ENCODE results near the gene ITM2A.

The ITM2A gene

DNA sequence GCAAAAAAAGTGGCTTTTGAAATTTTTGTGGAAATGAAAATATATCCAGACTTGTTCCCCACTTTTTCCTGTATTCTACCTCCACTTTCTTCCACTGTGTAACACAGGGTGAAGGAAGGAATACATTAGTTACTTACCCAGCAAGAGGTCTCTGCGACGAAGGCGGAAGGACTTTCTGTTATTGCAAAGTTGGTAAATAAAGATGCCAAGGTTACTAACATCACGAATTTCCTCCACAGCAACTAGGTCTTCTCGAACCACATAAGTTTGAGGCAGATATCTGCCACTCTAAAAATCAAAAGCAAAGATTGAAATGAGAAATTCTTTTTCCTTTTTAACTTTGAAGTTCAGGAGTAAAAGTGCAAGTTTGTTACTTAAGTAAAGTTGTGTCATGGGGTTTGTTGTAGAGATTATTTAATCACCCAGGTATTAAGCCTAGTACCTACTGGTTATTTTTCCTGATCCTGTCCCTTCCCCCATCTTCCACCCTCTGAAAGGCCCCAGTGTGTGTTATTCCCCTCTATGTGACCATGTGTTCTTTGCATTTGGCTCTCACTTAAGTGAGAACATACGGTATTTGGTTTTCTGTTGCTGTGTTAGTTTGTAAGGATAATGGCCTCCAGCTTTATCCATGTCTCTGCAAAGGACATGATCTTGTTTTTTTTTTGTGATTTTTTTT lies 5.8 kb downstream of the ITM2A start:
- DNase-seq (ENCODE audit: extremely low spot score) = no peak
- TF ChIP-seq ARNT (IDR thresholded peaks at IDR 0.05) (no peak), BHLHE40 (IDR thresholded peaks at IDR 0.05; ENCODE audit: borderline replicate concordance) (no peak), NFRKB (IDR thresholded peaks at IDR 0.05) (no peak), L3MBTL2 (conservative IDR thresholded peaks at IDR 0.05) (no peak)
- ChIA-PET POLR2A (no interaction called here), CTCF (no interaction called here)

DNA sequence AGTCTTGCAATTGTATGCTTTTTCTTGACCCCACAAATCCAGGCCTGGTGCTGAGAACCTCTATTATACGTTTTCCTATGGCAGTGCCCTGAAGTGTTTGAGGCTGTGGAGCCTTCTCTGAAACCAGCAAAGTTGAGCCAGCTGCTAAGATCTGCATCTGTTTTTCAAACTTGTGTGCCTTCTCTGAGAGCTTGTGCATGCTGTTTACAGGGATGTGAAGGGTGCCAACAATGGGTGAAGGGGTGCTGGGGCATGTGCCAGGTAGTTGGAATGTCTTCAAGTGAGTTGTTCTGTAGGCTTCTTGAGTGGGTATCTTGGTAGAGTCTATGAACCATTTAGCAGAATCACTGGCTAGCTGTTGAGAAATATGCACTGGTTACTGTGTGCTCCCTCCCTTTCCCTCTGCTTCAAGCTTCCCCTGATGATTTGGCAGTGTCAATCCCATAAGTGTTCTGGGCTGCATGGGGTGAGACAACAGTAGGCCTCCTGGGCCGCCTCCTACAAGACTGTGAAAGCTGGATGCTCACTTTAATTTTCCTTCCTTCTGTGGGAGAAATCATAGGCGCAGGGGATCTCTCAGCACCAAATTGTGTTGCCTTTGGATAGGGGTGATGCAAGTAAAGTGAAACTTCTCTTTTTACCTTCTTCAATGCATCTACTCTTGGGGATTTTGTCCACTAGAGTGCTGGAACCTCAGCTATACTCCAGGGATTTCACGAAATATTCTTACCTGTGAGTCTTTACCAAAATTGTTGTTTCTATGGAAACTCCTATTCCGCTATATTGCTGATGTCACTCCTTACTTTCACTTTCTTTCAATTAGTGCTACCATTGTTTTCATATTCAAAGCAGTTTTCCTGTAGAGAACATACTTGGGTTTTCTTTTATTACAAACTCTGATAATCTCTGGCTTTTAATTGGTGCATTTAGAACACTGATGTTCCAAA lies 30.0 kb downstream of the ITM2A start:
- DNase-seq (ENCODE audit: extremely low spot score) = no peak
- ChIA-PET POLR2A (no interaction called here), CTCF (no interaction called here)
- TF ChIP-seq FOXA1 (IDR thresholded peaks at IDR 0.05) (no peak), ZNF384 (IDR thresholded peaks at IDR 0.05) (no peak), CTBP1 (IDR thresholded peaks at IDR 0.05; ENCODE audit: borderline replicate concordance) (no peak), L3MBTL2 (conservative IDR thresholded peaks at IDR 0.05) (no peak), SP1 (IDR thresholded peaks at IDR 0.05) (no peak), SUZ12 (IDR thresholded peaks at IDR 0.05) (no peak), HDGF (IDR thresholded peaks at IDR 0.05; ENCODE audit: borderline replicate concordance) (no peak), ELF4 (IDR thresholded peaks at IDR 0.05) (no peak), NFRKB (IDR thresholded peaks at IDR 0.05) (no peak), FOXK2 (IDR thresholded peaks at IDR 0.05) (no peak), FOXM1 (IDR thresholded peaks at IDR 0.05; ENCODE audit: borderline replicate concordance) (no peak), LEF1 (IDR thresholded peaks at IDR 0.05; ENCODE audit: borderline replicate concordance) (no peak), ARNT (IDR thresholded peaks at IDR 0.05) (no peak), BHLHE40 (IDR thresholded peaks at IDR 0.05; ENCODE audit: borderline replicate concordance) (no peak), TARDBP (IDR thresholded peaks at IDR 0.05) (no peak)
- TF ChIP-seq, protein P1, sequence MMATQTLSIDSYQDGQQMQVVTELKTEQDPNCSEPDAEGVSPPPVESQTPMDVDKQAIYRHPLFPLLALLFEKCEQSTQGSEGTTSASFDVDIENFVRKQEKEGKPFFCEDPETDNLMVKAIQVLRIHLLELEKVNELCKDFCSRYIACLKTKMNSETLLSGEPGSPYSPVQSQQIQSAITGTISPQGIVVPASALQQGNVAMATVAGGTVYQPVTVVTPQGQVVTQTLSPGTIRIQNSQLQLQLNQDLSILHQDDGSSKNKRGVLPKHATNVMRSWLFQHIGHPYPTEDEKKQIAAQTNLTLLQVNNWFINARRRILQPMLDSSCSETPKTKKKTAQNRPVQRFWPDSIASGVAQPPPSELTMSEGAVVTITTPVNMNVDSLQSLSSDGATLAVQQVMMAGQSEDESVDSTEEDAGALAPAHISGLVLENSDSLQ (IDR thresholded peaks at IDR 0.05) = no peak

DNA sequence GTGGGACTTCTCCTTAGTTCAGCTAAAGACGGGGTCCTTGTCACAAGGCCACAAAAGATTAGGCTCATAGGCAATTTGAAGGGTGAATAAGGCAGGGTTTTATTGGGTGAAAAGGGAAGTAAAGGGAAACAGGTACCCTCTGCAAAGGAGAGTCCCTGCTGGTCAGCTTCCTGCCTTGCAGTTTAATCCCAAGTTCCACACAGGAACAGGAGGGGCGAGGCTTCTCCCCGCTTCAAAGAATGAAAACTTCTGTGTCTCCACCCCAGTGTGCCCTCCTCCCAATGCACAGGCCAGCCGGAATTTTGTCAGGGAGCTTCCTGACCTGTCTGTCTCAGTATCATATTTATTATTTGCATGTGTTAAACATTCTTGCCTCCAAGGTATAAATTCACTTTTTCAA lies 37.1 kb downstream of the ITM2A start:
- no peak for TF ChIP-seq TARDBP (IDR thresholded peaks at IDR 0.05)
- TF ChIP-seq ELF4 (IDR thresholded peaks at IDR 0.05) = no peak
- no peak for TF ChIP-seq FOXK2 (IDR thresholded peaks at IDR 0.05)
- no peak for TF ChIP-seq FOXM1 (IDR thresholded peaks at IDR 0.05; ENCODE audit: borderline replicate concordance)
- no peak for TF ChIP-seq BHLHE40 (IDR thresholded peaks at IDR 0.05; ENCODE audit: borderline replicate concordance)
- no peak for TF ChIP-seq ZNF384 (IDR thresholded peaks at IDR 0.05)
- no peak for TF ChIP-seq CTBP1 (IDR thresholded peaks at IDR 0.05; ENCODE audit: borderline replicate concordance)
- TF ChIP-seq, protein P1 (IDR thresholded peaks at IDR 0.05) = no peak
- TF ChIP-seq NFRKB (IDR thresholded peaks at IDR 0.05) = no peak
- no peak for TF ChIP-seq SUZ12 (IDR thresholded peaks at IDR 0.05)
- no peak for TF ChIP-seq FOXA1 (IDR thresholded peaks at IDR 0.05)
- TF ChIP-seq LEF1 (IDR thresholded peaks at IDR 0.05; ENCODE audit: borderline replicate concordance) = no peak
- TF ChIP-seq SP1 (IDR thresholded peaks at IDR 0.05) = no peak
- TF ChIP-seq HDGF (IDR thresholded peaks at IDR 0.05; ENCODE audit: borderline replicate concordance) = no peak
- no peak for TF ChIP-seq ARNT (IDR thresholded peaks at IDR 0.05)
- no peak for TF ChIP-seq L3MBTL2 (conservative IDR thresholded peaks at IDR 0.05)
- ChIA-PET CTCF (no interaction called here), POLR2A (no interaction called here)
- no peak for DNase-seq (ENCODE audit: extremely low spot score)

DNA sequence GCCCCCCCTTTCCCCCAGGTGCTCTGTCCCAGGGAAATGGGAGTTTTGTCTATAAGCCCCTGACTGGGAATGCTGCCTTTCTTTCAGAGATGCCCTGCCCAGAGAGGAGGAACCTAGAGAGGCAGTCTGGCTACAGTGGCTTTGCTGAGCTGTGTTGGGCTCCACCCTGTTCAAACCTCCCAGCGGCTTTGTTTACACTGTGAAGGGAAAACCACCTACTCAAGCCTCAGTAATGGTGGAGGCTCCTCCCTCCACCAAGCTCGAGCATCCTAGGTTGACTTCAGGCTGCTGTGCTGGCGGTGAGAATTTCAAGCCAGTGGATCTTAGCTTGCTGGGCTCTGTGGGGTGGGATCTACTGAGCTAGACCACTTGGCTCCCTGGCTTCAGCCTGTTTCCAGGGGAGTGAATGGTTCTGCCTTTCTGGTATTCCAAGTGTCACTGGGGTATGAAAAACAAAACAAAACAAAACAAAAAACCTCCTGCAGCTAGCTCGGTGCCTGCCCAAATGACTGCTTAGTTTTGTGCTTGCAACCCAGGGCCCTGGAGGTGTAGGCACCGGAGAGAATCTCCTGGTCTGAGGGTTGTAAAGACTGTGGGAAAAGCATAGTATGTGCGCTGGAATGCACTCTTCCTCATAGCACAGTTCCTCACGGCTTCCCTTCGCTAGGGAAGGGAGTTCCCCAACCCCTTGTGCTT lies 41.7 kb downstream of the ITM2A start:
- CTCF ChIA-PET = no interaction called here

More for the DNA sequence above, 41.7 kb downstream of the ITM2A start:
- no peak for DNase-seq (ENCODE audit: extremely low spot score)
- POLR2A ChIA-PET = no interaction called here
- TF ChIP-seq TARDBP (IDR thresholded peaks at IDR 0.05) (no peak), FOXA1 (IDR thresholded peaks at IDR 0.05) (no peak), NFRKB (IDR thresholded peaks at IDR 0.05) (no peak), SP1 (IDR thresholded peaks at IDR 0.05) (no peak), L3MBTL2 (conservative IDR thresholded peaks at IDR 0.05) (no peak), CTBP1 (IDR thresholded peaks at IDR 0.05; ENCODE audit: borderline replicate concordance) (no peak), ARNT (IDR thresholded peaks at IDR 0.05) (no peak), ELF4 (IDR thresholded peaks at IDR 0.05) (no peak), ZNF384 (IDR thresholded peaks at IDR 0.05) (no peak), LEF1 (IDR thresholded peaks at IDR 0.05; ENCODE audit: borderline replicate concordance) (no peak), SUZ12 (IDR thresholded peaks at IDR 0.05) (no peak), HDGF (IDR thresholded peaks at IDR 0.05; ENCODE audit: borderline replicate concordance) (no peak), FOXK2 (IDR thresholded peaks at IDR 0.05) (no peak), BHLHE40 (IDR thresholded peaks at IDR 0.05; ENCODE audit: borderline replicate concordance) (no peak), FOXM1 (IDR thresholded peaks at IDR 0.05; ENCODE audit: borderline replicate concordance) (no peak)
- TF ChIP-seq, protein P1 (IDR thresholded peaks at IDR 0.05) = no peak

Data from HEK293T (cell line).